ENCODE data around the gene NDUFS1.
"Not testable (repeated sequence)": the region's sequence is repeated elsewhere in the genome, so short reads cannot be mapped to it uniquely, and the experiment has no call there.

NDUFS1 gene

GRCh38 chr2:206162401-206162800, 3.2 kb upstream of the NDUFS1 start:
- DNase-seq (ENCODE audit: low read depth) = not testable (repeated sequence)

GRCh38 chr2:206160807-206161179, 1.5 kb upstream of the NDUFS1 start:
- no peak for DNase-seq (ENCODE audit: low read depth)

GRCh38 chr2:206160125-206160806, 1.0 kb upstream of the NDUFS1 start:
- DNase-seq (ENCODE audit: low read depth) = no peak

GRCh38 chr2:206158563-206159345, 490 bp downstream of the NDUFS1 start:
- peak; percentile 48 for DNase-seq (ENCODE audit: low read depth)

GRCh38 chr2:206157014-206157413, 2.2 kb downstream of the NDUFS1 start:
- not testable (repeated sequence) for DNase-seq (ENCODE audit: low read depth)

- DNase-seq (ENCODE audit: low read depth) = peak; percentile 9
Observed at GRCh38 chr2:206154197-206154596, 5.0 kb downstream of the NDUFS1 start.

GRCh38 chr2:206150631-206151030, 8.6 kb downstream of the NDUFS1 start:
- no peak for DNase-seq (ENCODE audit: low read depth)

- no peak for DNase-seq (ENCODE audit: low read depth)
Observed at GRCh38 chr2:206150168-206150567, 9.1 kb downstream of the NDUFS1 start.

GRCh38 chr2:206149330-206149729, 9.9 kb downstream of the NDUFS1 start:
- DNase-seq (ENCODE audit: low read depth) = no peak

- no peak for DNase-seq (ENCODE audit: low read depth)
Observed at GRCh38 chr2:206145665-206146064, 13.6 kb downstream of the NDUFS1 start.

GRCh38 chr2:206144383-206144782, 14.9 kb downstream of the NDUFS1 start:
- no peak for DNase-seq (ENCODE audit: low read depth)

GRCh38 chr2:206143451-206143850, 15.8 kb downstream of the NDUFS1 start:
- DNase-seq (ENCODE audit: low read depth) = no peak

GRCh38 chr2:206127656-206128055, 31.6 kb downstream of the NDUFS1 start:
- peak; percentile 4 for DNase-seq (ENCODE audit: low read depth)

GRCh38 chr2:206125901-206126300, 33.3 kb downstream of the NDUFS1 start:
- DNase-seq (ENCODE audit: low read depth) = no peak

- DNase-seq (ENCODE audit: low read depth) = not testable (repeated sequence)
Observed at GRCh38 chr2:206122569-206122968, 36.7 kb downstream of the NDUFS1 start.

- no peak for DNase-seq (ENCODE audit: low read depth)
Observed at GRCh38 chr2:206116278-206116677, 43.0 kb downstream of the NDUFS1 start.

GRCh38 chr2:206115026-206115578, 44.1 kb downstream of the NDUFS1 start:
- no peak for DNase-seq (ENCODE audit: low read depth)

- DNase-seq (ENCODE audit: low read depth) = peak; percentile 13
Observed at GRCh38 chr2:206112846-206113547, 46.2 kb downstream of the NDUFS1 start.

GRCh38 chr2:206112108-206112507, 47.1 kb downstream of the NDUFS1 start:
- peak; percentile 34 for DNase-seq (ENCODE audit: low read depth)

GRCh38 chr2:206108713-206109112, 50.5 kb downstream of the NDUFS1 start:
- no peak for DNase-seq (ENCODE audit: low read depth)

GRCh38 chr2:206105541-206105940, 53.7 kb downstream of the NDUFS1 start:
- DNase-seq (ENCODE audit: low read depth) = no peak

- no peak for DNase-seq (ENCODE audit: low read depth)
Observed at GRCh38 chr2:206105038-206105437, 54.2 kb downstream of the NDUFS1 start.

GRCh38 chr2:206098872-206099271, 60.4 kb downstream of the NDUFS1 start:
- not testable (repeated sequence) for DNase-seq (ENCODE audit: low read depth)
